HEK293 (cell line): ENCODE results near the gene TEDC2.

Experiments
- CTCF ChIA-PET: fragments of 350-600 bp; formaldehyde crosslinking; extraction: SDS; loops from one replicate; lab custom pipeline; 2021; ENCODE audit warnings: antibody characterized with exemption; lab: Yijun Ruan, JAX
- POLR2A ChIA-PET: fragments of 300-600 bp; formaldehyde crosslinking; extraction: SDS; loops from one replicate; lab custom pipeline; 2020; ENCODE audit warnings: antibody characterized with exemption, inconsistent platforms; lab: Yijun Ruan, JAX
- H3K27ac ChIP-seq: fragments of 200-500 bp; sonication (Bioruptor generic); 2 replicates; pipeline ENCODE4 v1.5.1; 2014; ENCODE audit warnings: low read depth, low read length, control low read depth, inconsistent platforms; ENCODE audit errors: extremely low read depth
- H3K36me3 ChIP-seq, 2 experiments: fragments of 200-500 bp in 1 of 2; sonication (Bioruptor generic) in 1 of 2; 1 replicate in 1 of 2; 2 replicates in 1 of 2; pipeline ENCODE4 v1.5.1; 2014 to 2017; ENCODE audit warnings: inconsistent platforms in 2 of 2, low read length in 2 of 2; ENCODE audit not compliant: control insufficient read depth in 2 of 2, insufficient read depth in 1 of 2
- H3K4me1 ChIP-seq: fragments of 200-500 bp; sonication (Bioruptor generic); 2 replicates; pipeline ENCODE4 v1.5.1; 2014; ENCODE audit warnings: mild to moderate bottlenecking, low read length, inconsistent platforms; ENCODE audit not compliant: control insufficient read depth, insufficient read depth
- H3K4me3 ChIP-seq: 2 replicates; pipeline ENCODE4 v1.5.1; 2011; ENCODE audit warnings: low read depth, mild to moderate bottlenecking, control low read depth, low read length, moderate library complexity
- H3K9me3 ChIP-seq: fragments of 200-500 bp; sonication (Bioruptor generic); 2 replicates; pipeline ENCODE4 v1.5.1; 2014; ENCODE audit warnings: low read depth, low read length, inconsistent platforms; ENCODE audit not compliant: control insufficient read depth, insufficient read depth
- GLI4 ChIP-seq: fragments of 450-650 bp; formaldehyde crosslinking; IDR thresholded peaks from 2 replicates; pipeline ENCODE4 v1.5.1; 2016; ENCODE audit warnings: missing biosample characterization, missing genetic modification characterization
- HOXA7 ChIP-seq: sonication (generic); formaldehyde crosslinking; IDR thresholded peaks from 2 replicates; pipeline ENCODE4 v1.8.1; 2022; ENCODE audit warnings: missing genetic modification reagents, borderline replicate concordance
- KLF10 ChIP-seq: fragments of 450-650 bp; IDR thresholded peaks from 2 replicates; pipeline ENCODE4 v1.5.1; 2018; ENCODE audit warnings: missing biosample characterization, mild to moderate bottlenecking, missing genetic modification characterization
- SP2 ChIP-seq: fragments of 450-650 bp; formaldehyde crosslinking; IDR thresholded peaks from 2 replicates; pipeline ENCODE4 v1.5.1; 2016; ENCODE audit warnings: missing biosample characterization, missing genetic modification characterization
- SP7 ChIP-seq: fragments of 450-650 bp; formaldehyde crosslinking; IDR thresholded peaks from 2 replicates; pipeline ENCODE4 v1.5.1; 2016; ENCODE audit warnings: missing biosample characterization, missing genetic modification characterization
- YY1 ChIP-seq: fragments of 450-650 bp; formaldehyde crosslinking; IDR thresholded peaks from 2 replicates; pipeline ENCODE4 v1.5.1; 2018; ENCODE audit warnings: missing biosample characterization, missing genetic modification characterization
- ZBTB11 ChIP-seq: fragments of 450-650 bp; formaldehyde crosslinking; conservative IDR thresholded peaks from 2 replicates; pipeline ENCODE4 v1.5.1; 2016; ENCODE audit warnings: low read depth, missing biosample characterization, missing genetic modification characterization
- ZBTB8A ChIP-seq: fragments of 450-650 bp; formaldehyde crosslinking; IDR thresholded peaks from 2 replicates; pipeline ENCODE4 v1.5.1; 2016; ENCODE audit warnings: missing biosample characterization, missing genetic modification characterization
- ZFP37 ChIP-seq: fragments of 450-650 bp; formaldehyde crosslinking; IDR thresholded peaks from 2 replicates; pipeline ENCODE4 v1.5.1; 2016; ENCODE audit warnings: missing biosample characterization, missing genetic modification characterization
- ZFP41 ChIP-seq: fragments of 450-650 bp; formaldehyde crosslinking; IDR thresholded peaks from 2 replicates; pipeline ENCODE4 v1.5.1; 2016; ENCODE audit warnings: missing biosample characterization, missing genetic modification characterization, borderline replicate concordance
- ZIC2 ChIP-seq: fragments of 450-650 bp; formaldehyde crosslinking; IDR thresholded peaks from 2 replicates; pipeline ENCODE4 v1.5.1; 2016; ENCODE audit warnings: missing biosample characterization, missing genetic modification characterization
- ZNF169 ChIP-seq: fragments of 450-650 bp; formaldehyde crosslinking; IDR thresholded peaks from 2 replicates; pipeline ENCODE4 v1.5.1; 2016; ENCODE audit warnings: missing biosample characterization, missing genetic modification characterization
- ZNF174 ChIP-seq: fragments of 450-650 bp; formaldehyde crosslinking; IDR thresholded peaks from 2 replicates; pipeline ENCODE4 v1.5.0; 2017; ENCODE audit warnings: missing biosample characterization, mild to moderate bottlenecking, missing genetic modification characterization
- ZNF18 ChIP-seq: fragments of 450-650 bp; formaldehyde crosslinking; IDR thresholded peaks from 2 replicates; pipeline ENCODE4 v1.5.1; 2016; ENCODE audit warnings: missing biosample characterization, missing genetic modification characterization
- ZNF266 ChIP-seq: fragments of 450-650 bp; formaldehyde crosslinking; IDR thresholded peaks from 2 replicates; pipeline ENCODE4 v1.5.1; 2016; ENCODE audit warnings: missing biosample characterization, missing genetic modification characterization, low read depth
- ZNF274 ChIP-seq, 2 experiments: fragments of 200-500 bp in 1 of 2; fragments of 450-650 bp in 1 of 2; sonication (Bioruptor generic) in 1 of 2; formaldehyde crosslinking in 1 of 2; IDR thresholded peaks; 2 replicates each; pipeline versions ENCODE4 v1.5.1 to v1.6.1; 2014 to 2016; ENCODE audit warnings: borderline replicate concordance in 1 of 2, inconsistent platforms in 1 of 2, low read length in 1 of 2, missing biosample characterization in 1 of 2, missing genetic modification characterization in 1 of 2
- ZNF354C ChIP-seq: fragments of 450-650 bp; formaldehyde crosslinking; IDR thresholded peaks from 2 replicates; pipeline ENCODE4 v1.5.1; 2016; ENCODE audit warnings: missing biosample characterization, missing genetic modification characterization, low read depth, borderline replicate concordance
- ZNF37A ChIP-seq: fragments of 450-650 bp; IDR thresholded peaks from 2 replicates; pipeline ENCODE4 v1.5.1; 2018; ENCODE audit warnings: missing biosample characterization, missing genetic modification characterization
- ZNF404 ChIP-seq: fragments of 450-650 bp; formaldehyde crosslinking; IDR thresholded peaks from 2 replicates; pipeline ENCODE4 v1.5.1; 2017; ENCODE audit warnings: missing biosample characterization, missing genetic modification characterization
- ZNF558 ChIP-seq: fragments of 450-650 bp; formaldehyde crosslinking; IDR thresholded peaks from 2 replicates; pipeline ENCODE4 v1.5.1; 2016; ENCODE audit warnings: missing biosample characterization, missing genetic modification characterization
- ZNF624 ChIP-seq: fragments of 450-650 bp; formaldehyde crosslinking; IDR thresholded peaks from 2 replicates; pipeline ENCODE4 v1.5.1; 2017; ENCODE audit warnings: missing biosample characterization, missing genetic modification characterization
- ZNF664 ChIP-seq: fragments of 450-650 bp; formaldehyde crosslinking; IDR thresholded peaks from 2 replicates; pipeline ENCODE4 v1.5.1; 2016; ENCODE audit warnings: missing biosample characterization, missing genetic modification characterization
- ZNF670 ChIP-seq: fragments of 450-650 bp; formaldehyde crosslinking; IDR thresholded peaks from 2 replicates; pipeline ENCODE4 v1.5.1; 2016; ENCODE audit warnings: missing biosample characterization, missing genetic modification characterization, low read depth
- ZNF701 ChIP-seq: fragments of 450-650 bp; formaldehyde crosslinking; IDR thresholded peaks from 2 replicates; pipeline ENCODE4 v1.5.1; 2016; ENCODE audit warnings: missing biosample characterization, missing genetic modification characterization
- ZNF747 ChIP-seq: fragments of 450-650 bp; formaldehyde crosslinking; IDR thresholded peaks from 2 replicates; pipeline ENCODE4 v1.5.1; 2016; ENCODE audit warnings: missing biosample characterization, missing genetic modification characterization
- ZNF830 ChIP-seq: fragments of 450-650 bp; IDR thresholded peaks from 2 replicates; pipeline ENCODE4 v1.5.0; 2018; ENCODE audit warnings: missing biosample characterization, missing genetic modification characterization, low read depth, mild to moderate bottlenecking, moderate library complexity
- TF ChIP-seq, protein P1 (sequence below): fragments of 450-650 bp; formaldehyde crosslinking; IDR thresholded peaks from 2 replicates; pipeline ENCODE4 v1.5.1; 2016; ENCODE audit warnings: missing biosample characterization, missing genetic modification characterization

Gene TEDC2

GRCh38 chr16:2487903-2488531, 28.1 kb downstream of the TEDC2 start (continued):
- no peak for TF ChIP-seq ZBTB11 (tag by site-specific recombination)
- no peak for TF ChIP-seq ZNF670
- TF ChIP-seq ZNF266 (tag by site-specific recombination), result no peak
- no peak for TF ChIP-seq ZIC2
- TF ChIP-seq ZNF354C, result no peak
- no peak for TF ChIP-seq KLF10 (tag by site-specific recombination)
- 0 out of 2 replicates have a peak, but pooled peaks have one; percentile 10 for TF ChIP-seq SP2 (tag by site-specific recombination)
- TF ChIP-seq, protein P1, sequence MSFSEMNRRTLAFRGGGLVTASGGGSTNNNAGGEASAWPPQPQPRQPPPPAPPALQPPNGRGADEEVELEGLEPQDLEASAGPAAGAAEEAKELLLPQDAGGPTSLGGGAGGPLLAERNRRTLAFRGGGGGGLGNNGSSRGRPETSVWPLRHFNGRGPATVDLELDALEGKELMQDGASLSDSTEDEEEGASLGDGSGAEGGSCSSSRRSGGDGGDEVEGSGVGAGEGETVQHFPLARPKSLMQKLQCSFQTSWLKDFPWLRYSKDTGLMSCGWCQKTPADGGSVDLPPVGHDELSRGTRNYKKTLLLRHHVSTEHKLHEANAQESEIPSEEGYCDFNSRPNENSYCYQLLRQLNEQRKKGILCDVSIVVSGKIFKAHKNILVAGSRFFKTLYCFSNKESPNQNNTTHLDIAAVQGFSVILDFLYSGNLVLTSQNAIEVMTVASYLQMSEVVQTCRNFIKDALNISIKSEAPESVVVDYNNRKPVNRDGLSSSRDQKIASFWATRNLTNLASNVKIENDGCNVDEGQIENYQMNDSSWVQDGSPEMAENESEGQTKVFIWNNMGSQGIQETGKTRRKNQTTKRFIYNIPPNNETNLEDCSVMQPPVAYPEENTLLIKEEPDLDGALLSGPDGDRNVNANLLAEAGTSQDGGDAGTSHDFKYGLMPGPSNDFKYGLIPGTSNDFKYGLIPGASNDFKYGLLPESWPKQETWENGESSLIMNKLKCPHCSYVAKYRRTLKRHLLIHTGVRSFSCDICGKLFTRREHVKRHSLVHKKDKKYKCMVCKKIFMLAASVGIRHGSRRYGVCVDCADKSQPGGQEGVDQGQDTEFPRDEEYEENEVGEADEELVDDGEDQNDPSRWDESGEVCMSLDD, result no peak
- TF ChIP-seq ZNF747 (tag by site-specific recombination), result no peak
- TF ChIP-seq ZNF37A, result no peak
- TF ChIP-seq ZNF830 (tag by site-specific recombination), result no peak
- TF ChIP-seq ZNF174 (tag by site-specific recombination), result no peak
- no peak for TF ChIP-seq YY1 (tag by site-specific recombination)
- no peak for TF ChIP-seq GLI4

DNA sequence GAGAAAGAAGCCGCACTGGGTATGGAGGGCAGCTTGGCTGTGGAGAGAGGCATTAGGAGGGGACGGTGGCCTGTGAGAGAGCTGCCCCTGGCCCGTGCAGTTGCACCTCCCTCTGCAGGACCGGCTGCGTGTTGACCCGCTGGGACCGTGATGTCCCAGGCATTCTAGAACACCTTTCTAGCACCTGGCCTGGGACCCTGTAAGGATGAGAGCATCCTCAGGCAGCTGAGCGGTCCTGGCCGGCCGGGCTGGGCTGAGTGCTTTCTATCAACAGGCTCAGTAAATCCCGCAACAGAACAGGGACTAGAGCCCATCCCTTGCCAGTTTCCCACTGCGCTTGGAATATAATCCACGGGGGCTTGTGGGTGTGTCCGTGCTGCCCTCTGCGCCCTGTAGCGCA, 29.7 kb downstream of the TEDC2 start:
- POLR2A ChIA-PET, result no interaction called here
- TF ChIP-seq ZNF404, result no peak
- TF ChIP-seq ZNF558 (tag by site-specific recombination), result no peak
- TF ChIP-seq, protein P1, result no peak
- no peak for TF ChIP-seq ZFP41 (tag by site-specific recombination)
- TF ChIP-seq ZNF169 (tag by site-specific recombination), result no peak
- no peak for TF ChIP-seq ZNF664 (tag by site-specific recombination)
- TF ChIP-seq HOXA7, result no peak
- no peak for TF ChIP-seq ZNF274 (IDR thresholded peaks at IDR 0.05; ENCODE audit: low read length)
- no peak for TF ChIP-seq ZNF274 (tag by site-specific recombination; IDR thresholded peaks at IDR 0.05; ENCODE audit: borderline replicate concordance)
- TF ChIP-seq ZFP37, result no peak
- TF ChIP-seq SP7 (tag by site-specific recombination), result no peak
- TF ChIP-seq ZNF701 (tag by site-specific recombination), result no peak
- no peak for TF ChIP-seq ZNF37A
- no peak for TF ChIP-seq ZNF18 (tag by site-specific recombination)
- no peak for TF ChIP-seq ZBTB8A (tag by site-specific recombination)
- TF ChIP-seq ZNF624 (tag by site-specific recombination), result no peak
- CTCF ChIA-PET, result interaction anchor here (2.4 kb wide), 1 partner anchor 12 kb away, joined by 24 read pairs; no protein-coding TSS in a partner anchor
- no peak overlapping the region for H3K4me3 ChIP-seq
- no peaks in the 10 kb centered on the region; the same call in 1 of the 2 replicates for H3K4me1 ChIP-seq
- no peak overlapping the region for H3K27ac ChIP-seq
- no peaks in the 10 kb centered on the region for H3K9me3 ChIP-seq
- H3K36me3 ChIP-seq, result peaks cover 0 to 8% of the 10 kb centered on the region in 2 experiments; a peak in 2 of 3 replicates
